Liver (tissue), 9 donors: Measurements from ENCODE around the gene FBXO47. TPM values are rescaled to one million over a fixed set of nuclear protein-coding genes. Genes with fewer than 3 reads are reported as not detected.

Experiments
- DNase-seq: peaks from one replicate; pipeline ENCODE4 v3.0.0-alpha.2; 2017; ENCODE audit warnings: low spot score
- H3K27ac ChIP-seq, 2 donors: one replicate each; pipeline ENCODE4 v1.7.0; 2013; ENCODE audit warnings: inconsistent platforms in 2 of 2, low read length in 2 of 2, control low read depth in 1 of 2, low read depth in 1 of 2, mild to moderate bottlenecking in 1 of 2
- H3K27me3 ChIP-seq, 4 donors: one replicate each; pipeline versions ENCODE4 v1.6.1 to v1.7.0; 2013; ENCODE audit warnings: low read length in 3 of 4, inconsistent platforms in 1 of 4, mild to moderate bottlenecking in 1 of 4, moderate library complexity in 1 of 4; ENCODE audit not compliant: control insufficient read depth in 4 of 4, insufficient read depth in 4 of 4
- H3K36me3 ChIP-seq, 4 donors: one replicate each; pipeline versions ENCODE4 v1.6.1 to v1.7.0; 2013; ENCODE audit warnings: low read length in 3 of 4, mild to moderate bottlenecking in 3 of 4, low read depth in 1 of 4, moderate library complexity in 1 of 4; ENCODE audit not compliant: control insufficient read depth in 4 of 4, insufficient read depth in 3 of 4
- H3K4me1 ChIP-seq, 4 donors: one replicate each; pipeline versions ENCODE4 v1.6.1 to v1.7.0; 2013; ENCODE audit warnings: low read length in 3 of 4, mild to moderate bottlenecking in 3 of 4, moderate library complexity in 1 of 4; ENCODE audit not compliant: control insufficient read depth in 4 of 4, insufficient read depth in 4 of 4
- H3K4me3 ChIP-seq, 3 donors: one replicate each; pipeline versions ENCODE4 v1.6.1 to v1.7.0; 2013; ENCODE audit warnings: low read length in 3 of 3, control low read depth in 1 of 3, low read depth in 1 of 3, mild to moderate bottlenecking in 1 of 3
- H3K9ac ChIP-seq, 2 donors: one replicate each; pipeline ENCODE4 v1.7.0; 2013; ENCODE audit warnings: low read length in 2 of 2, mild to moderate bottlenecking in 2 of 2, moderate library complexity in 2 of 2, control low read depth in 1 of 2, low read depth in 1 of 2
- H3K9me3 ChIP-seq, 4 donors: one replicate each; pipeline versions ENCODE4 v1.6.1 to v1.7.0; 2013; ENCODE audit warnings: low read length in 3 of 4; ENCODE audit not compliant: control insufficient read depth in 4 of 4
- CTCF ChIP-seq: fragments of 150-350 bp; IDR thresholded peaks from 2 replicates; pipeline ENCODE4 v1.5.1; 2017; ENCODE audit warnings: improper control_type of control experiment, low read depth, low read length; ENCODE audit not compliant: missing input control
- EGR1 ChIP-seq, 2 donors: IDR thresholded peaks; 2 replicates each; pipeline ENCODE4 v1.6.1; 2016 to 2018; ENCODE audit warnings: antibody characterized with exemption in 2 of 2, low read depth in 2 of 2
- FOXA1 ChIP-seq: IDR thresholded peaks from 2 replicates; pipeline ENCODE4 v1.6.1; 2016; ENCODE audit warnings: antibody characterized with exemption
- FOXA2 ChIP-seq: IDR thresholded peaks from 2 replicates; pipeline ENCODE4 v1.6.1; 2016; ENCODE audit warnings: antibody characterized with exemption
- GABPA ChIP-seq, 2 donors: IDR thresholded peaks in 1 of 2; conservative IDR thresholded peaks in 1 of 2; 2 replicates each; pipeline ENCODE4 v1.6.1; 2016; ENCODE audit warnings: antibody characterized with exemption in 2 of 2, mild to moderate bottlenecking in 1 of 2, moderate library complexity in 1 of 2
- HNF4A ChIP-seq, 2 donors: conservative IDR thresholded peaks; 2 replicates each; pipeline ENCODE4 v1.6.1; 2016; ENCODE audit warnings: antibody characterized with exemption in 2 of 2, mild to moderate bottlenecking in 2 of 2
- HNF4G ChIP-seq: IDR thresholded peaks from 2 replicates; pipeline ENCODE4 v1.6.1; 2016; ENCODE audit warnings: antibody characterized with exemption
- JUND ChIP-seq, 2 donors: IDR thresholded peaks; 2 replicates each; pipeline ENCODE4 v1.6.1; 2016; ENCODE audit warnings: antibody characterized with exemption in 2 of 2
- NR2F2 ChIP-seq: IDR thresholded peaks from 2 replicates; pipeline ENCODE4 v1.6.1; 2016; ENCODE audit warnings: antibody characterized with exemption
- RAD21 ChIP-seq, 2 donors: IDR thresholded peaks; 2 replicates each; pipeline ENCODE4 v1.6.1; 2016; ENCODE audit warnings: antibody characterized with exemption in 2 of 2, mild to moderate bottlenecking in 2 of 2
- REST ChIP-seq: IDR thresholded peaks from 2 replicates; pipeline ENCODE4 v1.6.1; 2016; ENCODE audit warnings: antibody characterized with exemption, mild to moderate bottlenecking
- SP1 ChIP-seq: IDR thresholded peaks from 2 replicates; pipeline ENCODE4 v1.6.1; 2018; ENCODE audit warnings: antibody characterized with exemption, mild to moderate bottlenecking
- TAF1 ChIP-seq: conservative IDR thresholded peaks from 2 replicates; pipeline ENCODE4 v1.6.1; 2016; ENCODE audit warnings: antibody characterized with exemption, mild to moderate bottlenecking
- YY1 ChIP-seq: IDR thresholded peaks from 2 replicates; pipeline ENCODE4 v1.6.1; 2016; ENCODE audit warnings: antibody characterized with exemption, mild to moderate bottlenecking
- ZBTB33 ChIP-seq: IDR thresholded peaks from 2 replicates; pipeline ENCODE4 v1.6.1; 2016; ENCODE audit warnings: antibody characterized with exemption
- WGBS: extraction: QIAGEN DNeasy Blood & Tissue Kit; methylation state at CpG from one replicate; pipeline ENCODE4 v1.1.7; 2013; 5-methylcytosine and 5-hydroxymethylcytosine counted together
- polyA plus RNA-seq, 2 donors: library from polyadenylated mRNA; stranded (reverse) in 1 of 2; unstranded in 1 of 2; fragments of 200-250 nt in 1 of 2; fragments of >200 nt in 1 of 2; fragmentation: Nextera tagmentation in 1 of 2; extraction: Ambion mirVana in 1 of 2; gene quantifications; one replicate each; pipeline versions ENCODE4 v1.2.1 to v1.2.3, GENCODE V29; 2013 to 2015
- total RNA-seq, 2 donors: library from RNA; depleted of rRNA; stranded (reverse); fragments of >200 nt; gene quantifications; one replicate each; pipeline ENCODE4 v1.2.3, GENCODE V29; 2014
- TF ChIP-seq, protein P1 (sequence below): IDR thresholded peaks from 2 replicates; pipeline ENCODE4 v1.6.1; 2016; ENCODE audit warnings: antibody characterized with exemption
- TF ChIP-seq, protein P2 (sequence below): IDR thresholded peaks from 2 replicates; pipeline ENCODE4 v1.6.1; 2016; ENCODE audit warnings: antibody characterized with exemption
- donor health status: healthy.
- donor health status: healthy.
- donor health status: healthy.
- donor health status: healthy.
- donor health status: healthy.

Gene FBXO47
- total and polyA plus RNA-seq, 4 donors: not detected

DNA sequence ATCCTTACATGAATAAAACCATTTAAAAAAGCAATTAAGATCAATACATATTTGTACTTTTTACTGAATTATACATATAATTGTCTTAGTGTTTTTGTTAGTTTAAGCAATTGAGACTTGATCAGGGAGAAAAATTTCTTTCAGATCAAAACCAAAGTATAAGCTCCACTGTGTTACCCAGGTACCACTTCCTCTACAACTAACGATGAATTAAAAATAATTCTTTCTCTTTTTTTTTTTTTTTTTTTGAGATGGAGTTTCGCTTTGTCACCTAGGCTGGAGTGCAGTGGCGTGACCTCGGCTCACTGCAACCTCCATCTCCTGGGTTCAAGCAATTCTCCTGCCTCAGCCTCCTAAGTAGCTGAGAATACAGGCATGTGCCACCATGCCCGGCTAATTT lies 6.8 kb downstream of the FBXO47 start:
- Histone ChIP-seq H3K4me3 (no peak overlapping the region), H3K9me3 (no peaks in the 10 kb centered on the region), H3K27ac (no peak overlapping the region), H3K9ac (no peak overlapping the region), H3K4me1 (no peaks in the 10 kb centered on the region), H3K36me3 (no peaks in the 10 kb centered on the region), H3K27me3 (no peaks in the 10 kb centered on the region)
- 88% methylated on average over 5 of the region's 5 CpGs for WGBS
- DNase-seq: no peak
- TF ChIP-seq YY1: no peak
- TF ChIP-seq ZBTB33: no peak

DNA sequence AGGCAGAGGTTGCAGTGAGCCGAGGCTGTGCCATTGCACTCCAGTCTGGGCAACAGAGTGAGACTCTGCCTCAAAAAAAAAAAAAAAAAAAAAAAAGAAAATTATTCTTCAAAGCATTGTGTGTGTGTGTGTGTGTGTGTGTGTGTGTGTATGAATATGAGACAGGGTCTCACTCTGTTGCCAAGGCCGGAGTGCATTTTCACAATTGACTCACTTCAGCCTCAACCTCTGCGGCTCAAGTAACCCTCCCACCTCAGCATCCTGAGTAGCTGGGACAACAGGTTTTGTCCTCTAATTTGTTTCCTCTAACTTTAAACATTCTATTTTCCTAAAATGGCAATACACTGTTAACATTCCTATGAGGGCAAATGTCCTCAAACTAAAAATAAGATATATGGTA lies 7.7 kb downstream of the FBXO47 start:
- Histone ChIP-seq H3K4me3 (no peak overlapping the region), H3K4me1 (no peaks in the 10 kb centered on the region), H3K27ac (no peak overlapping the region), H3K27me3 (no peaks in the 10 kb centered on the region), H3K9ac (no peak overlapping the region), H3K36me3 (no peaks in the 10 kb centered on the region), H3K9me3 (no peaks in the 10 kb centered on the region)
- no peak for DNase-seq
- 84% methylated on average over 3 of the region's 3 CpGs for whole genome bisulfite sequencing
- TF ChIP-seq RAD21 (IDR thresholded peaks at IDR 0.05) (no peak), TAF1 (no peak), ZBTB33 (no peak), FOXA1 (no peak), FOXA2 (no peak), GABPA (IDR thresholded peaks at IDR 0.05 in 1 of 2, conservative IDR thresholded peaks at IDR 0.05 in 1 of 2) (no peak), REST (no peak), NR2F2 (no peak), JUND (IDR thresholded peaks at IDR 0.05) (no peak), SP1 (no peak), HNF4G (no peak), HNF4A (conservative IDR thresholded peaks at IDR 0.05) (no peak), EGR1 (IDR thresholded peaks at IDR 0.05; ENCODE audit: low read depth in 2 of 2) (no peak), YY1 (no peak), CTCF (no peak)
- TF ChIP-seq, protein P1, sequence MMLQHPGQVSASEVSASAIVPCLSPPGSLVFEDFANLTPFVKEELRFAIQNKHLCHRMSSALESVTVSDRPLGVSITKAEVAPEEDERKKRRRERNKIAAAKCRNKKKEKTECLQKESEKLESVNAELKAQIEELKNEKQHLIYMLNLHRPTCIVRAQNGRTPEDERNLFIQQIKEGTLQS: no peak
- TF ChIP-seq, protein P2, sequence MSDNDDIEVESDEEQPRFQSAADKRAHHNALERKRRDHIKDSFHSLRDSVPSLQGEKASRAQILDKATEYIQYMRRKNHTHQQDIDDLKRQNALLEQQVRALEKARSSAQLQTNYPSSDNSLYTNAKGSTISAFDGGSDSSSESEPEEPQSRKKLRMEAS: no peak
